Renal cortex interstitium (tissue), 11 donors: Measurements from ENCODE around the gene IL20RA. TPM values are rescaled to one million over a fixed set of nuclear protein-coding genes. Genes with fewer than 3 reads are reported as not detected.

Source experiments
- DNase-seq, 11 donors: peaks; one replicate each; pipeline ENCODE4 v3.0.0-alpha.2; 2013; ENCODE audit warnings: low read depth in 9 of 11, low spot score in 4 of 11; ENCODE audit errors: extremely low read depth in 1 of 11
- polyA plus RNA-seq, 3 donors: library from polyadenylated mRNA; unstranded; fragments of 120-200 nt; gene quantifications; one replicate each; pipeline ENCODE4 v1.2.1, GENCODE V29; 2013; ENCODE audit not compliant: insufficient read length in 3 of 3

Gene IL20RA
- polyA plus RNA-seq, 3 donors, result 1.1 to 3.1 (median 1.5) TPM

- DNase-seq, result no peak
Measured at GRCh38 chr6:137051790-137052472, 7.2 kb upstream of the IL20RA start.

- no peak for DNase-seq
Measured at GRCh38 chr6:137049095-137049494, 4.3 kb upstream of the IL20RA start.

GRCh38 chr6:137046871-137047412 lies 2.2 kb upstream of the IL20RA start:
- no peak for DNase-seq

- no peak for DNase-seq
Measured at GRCh38 chr6:137045222-137045789, 541 bp upstream of the IL20RA start.

GRCh38 chr6:137043710-137044365 lies 927 bp downstream of the IL20RA start:
- peak in 8 of 11 donors; percentile 21 to 38 (median 25) for DNase-seq

- DNase-seq, result no peak
Measured at GRCh38 chr6:137040393-137040792, 4.4 kb downstream of the IL20RA start.

- DNase-seq, result no peak
Measured at GRCh38 chr6:137039010-137039409, 5.8 kb downstream of the IL20RA start.

GRCh38 chr6:137036566-137037300 lies 8.0 kb downstream of the IL20RA start:
- no peak for DNase-seq

- DNase-seq, result no peak
Measured at GRCh38 chr6:137033828-137034227, 10.9 kb downstream of the IL20RA start.

GRCh38 chr6:137031122-137031521 lies 13.6 kb downstream of the IL20RA start:
- no peak for DNase-seq

GRCh38 chr6:137028912-137029311 lies 15.9 kb downstream of the IL20RA start:
- DNase-seq, result no peak

GRCh38 chr6:137025786-137026730 lies 18.7 kb downstream of the IL20RA start:
- DNase-seq, result no peak

GRCh38 chr6:137024237-137024990 lies 20.4 kb downstream of the IL20RA start:
- DNase-seq, result no peak

GRCh38 chr6:137020776-137021175 lies 24.0 kb downstream of the IL20RA start:
- no peak for DNase-seq

- no peak for DNase-seq
Measured at GRCh38 chr6:137019476-137020272, 25.1 kb downstream of the IL20RA start.

- no peak for DNase-seq
Measured at GRCh38 chr6:137017081-137017480, 27.7 kb downstream of the IL20RA start.

- peak in 1 of 11 donors; percentile 17 for DNase-seq
Measured at GRCh38 chr6:137016356-137016755, 28.4 kb downstream of the IL20RA start.
